Neural progenitor cell (in vitro differentiated cells): ENCODE data around the gene BBS9.

Source experiments
- CTCF ChIP-seq: fragments of 200-600 bp; sonication (generic); IDR thresholded peaks from 2 replicates; pipeline ENCODE4 v1.5.1; 2017; ENCODE audit warnings: antibody characterized with exemption, mild to moderate bottlenecking
- EZH2 ChIP-seq: fragments of 200-600 bp; sonication (generic); IDR thresholded peaks from 2 replicates; pipeline ENCODE4 v1.6.1; 2017; ENCODE audit warnings: antibody characterized with exemption, mild to moderate bottlenecking, moderate library complexity
- EZH2phosphoT487 ChIP-seq: fragments of 200-600 bp; sonication (generic); IDR thresholded peaks from 2 replicates; pipeline ENCODE4 v1.6.1; 2017; ENCODE audit warnings: antibody characterized with exemption

GRCh38 chr7:33646166-33646565, 516.8 kb downstream of the BBS9 start:
- TF ChIP-seq CTCF (no peak), EZH2 (no peak), EZH2phosphoT487 (no peak)
